G401 (cell line): ENCODE results near the gene DDTL. TPM values are rescaled to one million over a fixed set of nuclear protein-coding genes. Genes with fewer than 3 reads are reported as not detected.
"Not testable (repeated sequence)": the region's sequence is repeated elsewhere in the genome, so short reads cannot be mapped to it uniquely, and the experiment has no call there.

Experiments used
- DNase-seq: peaks from one replicate; pipeline ENCODE4 v3.0.0-alpha.2; 2015; ENCODE audit warnings: low spot score
- in situ Hi-C: cut with HindIII; loops from 2 replicates; pipeline ENCODE4 v1.10.0; 2016; ENCODE audit warnings: low sequenced_read_pairs, mixed read lengths
- total RNA-seq: library from RNA; depleted of rRNA; stranded (reverse); fragments of >200 nt; shearing (Covaris generic); gene quantifications from 2 replicates; pipeline ENCODE4 v1.2.3, GENCODE V29; 2014; rRNA removed

The DDTL gene
- total RNA-seq: not detected in 2 replicates

DNA sequence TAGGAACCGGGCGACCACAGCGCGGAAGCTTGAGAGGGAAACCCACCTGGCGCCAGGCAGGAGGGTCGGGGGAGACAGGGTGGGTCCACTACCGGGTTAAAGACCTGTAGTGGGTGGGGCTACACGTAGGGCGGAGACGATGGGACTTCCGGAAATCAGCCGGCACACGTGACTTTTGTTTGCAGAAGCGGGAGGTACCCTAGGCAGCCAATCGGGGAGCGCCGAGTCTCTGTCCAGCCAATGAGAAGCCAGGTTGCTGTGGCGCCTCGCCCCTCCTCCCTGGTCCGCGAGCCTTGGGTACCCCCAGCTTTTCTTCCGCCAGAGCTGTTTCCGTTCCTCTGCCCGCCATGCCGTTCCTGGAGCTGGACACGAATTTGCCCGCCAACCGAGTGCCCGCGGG lies at the start of gene DDTL:
Gene DDTL, plus strand, starts transcription at position 321 of the 400 bp plus-strand sequence. Its CDS starts 27 bp downstream, at position 348.
- DNase-seq, in situ Hi-C loops: not testable (repeated sequence)

GRCh38 chr22:23920267-23920611 lies 46.4 kb upstream of the DDTL start:
- in situ Hi-C loops, DNase-seq: not testable (repeated sequence)

GRCh38 chr22:23921586-23922201 lies 45.0 kb upstream of the DDTL start:
- in situ Hi-C loops, DNase-seq: not testable (repeated sequence)

DNA sequence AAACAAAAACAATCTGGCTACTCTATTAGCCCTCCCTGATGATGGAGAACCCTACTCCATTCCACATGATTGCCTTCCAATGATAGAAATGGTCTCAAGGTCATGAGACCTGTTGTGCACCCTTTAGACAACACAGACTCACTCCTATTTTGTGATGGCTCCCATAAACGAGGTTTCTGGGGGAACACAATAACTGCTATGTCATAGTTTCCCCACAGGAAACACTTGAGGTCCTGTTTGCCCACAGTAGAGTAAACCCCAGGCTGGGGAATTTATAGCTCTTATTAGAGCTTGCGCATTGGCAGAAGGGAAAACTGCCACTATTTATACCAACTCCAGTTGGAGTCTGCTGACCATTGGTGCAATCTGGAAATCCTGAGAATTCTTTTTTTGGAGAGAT lies 43.8 kb upstream of the DDTL start:
- in situ Hi-C loops: no loop called here

GRCh38 chr22:23925020-23925606 lies 41.6 kb upstream of the DDTL start:
- DNase-seq: no peak
- in situ Hi-C loops: no loop called here

More for the DNA sequence above, 43.8 kb upstream of the DDTL start:
- DNase-seq: no peak

DNA sequence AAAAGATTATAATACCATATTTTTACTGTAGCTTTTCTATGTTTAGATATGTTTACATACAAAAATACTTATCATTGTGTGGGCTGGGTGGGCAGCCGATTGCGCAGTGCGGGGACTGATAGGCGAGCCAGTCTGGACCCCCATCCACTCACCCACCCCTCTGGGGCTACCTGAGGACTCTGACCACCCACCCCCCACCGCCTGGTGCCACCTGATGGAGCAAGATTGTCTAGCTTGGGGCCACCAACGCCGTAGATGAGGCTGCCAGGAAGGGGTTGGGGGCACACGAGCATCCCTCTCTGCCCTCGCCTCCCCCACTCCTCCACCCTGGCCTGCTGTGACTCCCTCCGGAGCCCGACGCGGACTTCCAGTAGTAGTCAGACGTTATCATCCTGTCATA lies 40.1 kb upstream of the DDTL start:
- in situ Hi-C loops: no loop called here
- DNase-seq: no peak

GRCh38 chr22:23938328-23939016 lies 28.2 kb upstream of the DDTL start:
- DNase-seq: no peak
- in situ Hi-C loops: no loop called here

DNA sequence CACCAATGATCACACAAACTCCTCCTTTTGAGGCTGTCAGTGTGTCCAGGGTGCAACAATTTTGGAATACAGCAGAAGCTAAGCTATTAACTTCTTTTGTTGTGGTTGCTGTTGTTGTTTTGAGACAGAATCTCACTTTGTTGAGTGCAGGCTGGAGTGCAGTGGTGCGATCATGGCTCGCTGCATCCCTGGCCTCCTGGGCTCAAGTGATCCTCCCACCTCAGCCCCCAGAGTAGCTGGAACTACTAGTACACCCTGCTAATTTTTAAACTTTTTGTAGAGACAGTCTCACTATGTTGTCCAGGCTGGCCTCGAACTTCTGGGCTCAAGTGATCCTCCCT lies 27.7 kb upstream of the DDTL start:
- in situ Hi-C loops: no loop called here
- DNase-seq: no peak

GRCh38 chr22:23940166-23940565 lies 26.5 kb upstream of the DDTL start:
- DNase-seq, in situ Hi-C loops: not testable (repeated sequence)

- in situ Hi-C loops, DNase-seq: not testable (repeated sequence)
These were observed 19.3 kb upstream of the DDTL start for GRCh38 chr22:23947391-23947790.

DNA sequence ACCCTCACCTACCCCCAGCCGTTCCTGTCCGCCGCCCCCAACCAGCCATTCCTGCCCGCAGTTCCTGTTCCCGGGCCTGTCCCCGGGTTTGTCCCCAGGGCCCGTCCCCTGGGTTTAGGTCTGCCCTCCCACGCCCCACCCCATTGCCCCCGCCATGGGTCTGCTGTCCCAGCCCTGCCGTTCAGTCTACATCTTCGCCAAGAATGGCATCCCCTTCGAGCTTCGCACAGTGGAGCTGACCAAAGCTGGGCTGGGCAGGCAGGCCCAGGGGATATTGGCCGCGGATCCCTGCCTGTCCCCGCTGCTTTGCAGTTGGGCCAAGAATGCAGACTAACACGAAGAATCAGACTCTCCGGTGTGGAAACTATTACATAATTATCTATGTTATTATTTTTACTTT lies 16.9 kb upstream of the DDTL start:
- in situ Hi-C loops, DNase-seq: not testable (repeated sequence)

DNA sequence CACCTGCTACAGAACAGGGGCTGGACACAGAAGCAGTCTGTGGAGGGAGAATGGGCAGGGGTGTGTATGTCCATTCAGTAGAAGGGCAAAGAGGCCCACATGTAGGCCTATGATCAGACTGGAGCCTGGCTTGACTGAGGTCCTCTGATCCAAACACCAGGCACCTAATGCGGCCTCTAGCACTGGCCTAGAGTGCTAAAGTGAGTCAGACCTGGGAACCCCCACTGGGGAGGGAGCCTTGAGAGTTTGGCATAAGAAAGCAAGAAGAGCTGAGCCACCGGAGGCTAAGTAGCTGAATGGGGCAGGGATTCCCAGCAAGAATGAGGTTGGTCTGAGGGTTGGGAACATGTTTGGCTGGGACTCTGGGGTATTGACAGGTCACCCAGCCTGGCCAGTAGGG lies 15.3 kb upstream of the DDTL start:
- DNase-seq, in situ Hi-C loops: not testable (repeated sequence)

DNA sequence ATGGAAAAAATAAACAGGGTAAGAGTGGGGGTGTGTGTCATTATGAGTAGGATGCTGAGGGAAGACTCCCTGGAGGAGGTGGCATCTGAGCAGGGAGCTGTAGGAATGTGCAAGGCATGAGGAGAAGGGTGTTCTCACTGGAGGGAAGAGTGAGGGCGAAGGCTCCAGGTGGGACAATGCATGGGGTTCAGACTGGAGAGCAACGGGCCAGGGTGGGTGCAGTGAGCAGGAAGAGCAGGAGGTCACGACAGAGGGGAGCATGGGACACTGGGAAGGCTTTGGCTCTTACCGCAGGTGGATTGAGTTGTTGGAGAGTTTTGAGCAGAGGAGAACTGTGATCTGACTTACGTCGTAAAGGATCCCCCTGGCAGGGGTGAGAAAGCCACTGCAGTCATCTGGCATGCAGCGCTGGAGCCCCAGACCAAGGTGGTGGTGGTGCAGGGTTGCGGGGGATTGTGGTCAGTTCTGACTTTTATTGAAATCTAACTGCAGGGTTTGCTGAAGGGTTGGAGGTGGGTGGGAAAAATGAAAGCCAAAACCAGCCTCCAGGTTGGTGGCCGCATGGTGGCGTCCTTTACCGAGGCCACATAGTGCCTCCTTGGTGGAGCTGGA lies 13.8 kb upstream of the DDTL start:
- in situ Hi-C loops, DNase-seq: not testable (repeated sequence)

DNA sequence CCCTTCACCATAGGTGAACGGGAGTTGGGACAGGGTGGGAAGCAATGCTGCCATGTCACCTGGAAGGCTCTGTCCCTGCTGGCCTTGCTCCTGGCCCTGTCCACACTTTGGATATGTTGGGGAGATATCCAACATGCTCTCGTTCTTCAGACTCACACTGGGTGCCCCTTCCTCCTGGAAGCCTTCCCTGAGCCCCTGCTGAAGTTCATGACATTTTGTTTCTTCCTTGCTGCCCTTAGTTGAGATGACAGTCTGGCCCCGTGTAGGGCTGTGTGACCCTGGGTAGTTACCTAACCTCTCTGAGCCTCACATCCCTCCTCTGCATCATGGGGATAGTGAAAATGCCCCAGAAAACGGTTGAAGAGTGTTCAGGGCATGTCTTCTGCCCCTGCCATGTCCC lies 13.2 kb upstream of the DDTL start:
- DNase-seq, in situ Hi-C loops: not testable (repeated sequence)

- DNase-seq, in situ Hi-C loops: not testable (repeated sequence)
These were observed 12.3 kb upstream of the DDTL start for GRCh38 chr22:23954193-23954990.

DNA sequence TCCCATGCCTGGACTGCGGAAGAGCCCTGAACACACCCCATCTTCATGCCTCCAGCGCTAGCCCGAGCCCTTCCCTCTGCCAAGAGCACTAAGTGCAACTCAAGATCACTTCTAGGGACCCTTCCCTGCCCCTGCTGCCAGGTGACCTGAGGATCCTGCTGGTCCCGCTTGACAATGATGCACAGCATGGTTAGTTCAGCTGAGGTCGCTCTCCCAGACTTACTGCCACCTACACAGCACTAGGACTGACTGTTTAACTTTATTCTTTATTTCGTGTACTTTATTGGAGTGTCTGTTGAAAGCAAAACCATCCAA lies 11.7 kb upstream of the DDTL start:
- DNase-seq, in situ Hi-C loops: not testable (repeated sequence)

GRCh38 chr22:23955886-23956285 lies 10.8 kb upstream of the DDTL start:
- DNase-seq, in situ Hi-C loops: not testable (repeated sequence)

DNA sequence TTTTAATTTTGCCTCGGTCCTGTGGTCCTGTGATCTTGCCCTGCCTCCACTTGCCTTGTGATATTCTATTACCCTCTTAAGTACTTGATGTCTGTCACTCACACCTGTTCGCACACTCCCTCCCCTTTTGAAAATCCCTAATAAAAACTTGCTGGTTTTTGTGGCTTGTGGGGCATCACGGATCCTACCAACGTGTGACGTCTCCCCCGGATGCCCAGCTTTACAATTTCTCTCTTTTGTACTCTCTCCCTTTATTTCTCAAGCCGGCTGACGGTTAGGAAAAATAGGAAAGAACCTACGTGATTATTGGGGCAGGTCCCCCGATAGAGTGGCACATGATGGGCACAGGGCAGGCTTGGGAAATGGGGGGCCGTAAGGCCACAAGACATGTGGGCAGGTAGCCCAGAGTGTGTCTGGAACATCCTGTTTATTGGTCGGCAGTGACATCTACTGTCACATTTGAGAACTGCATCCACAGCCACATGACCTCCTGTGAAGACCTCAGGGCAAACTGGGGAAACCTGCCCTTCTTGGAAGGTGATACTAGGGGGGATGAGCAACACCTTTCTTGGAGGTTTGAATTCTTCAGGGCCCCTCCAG lies 10.3 kb upstream of the DDTL start:
- in situ Hi-C loops: not testable (repeated sequence)
- DNase-seq: peak; percentile 85
